A549 (cell line): ENCODE measurements around the gene RASA3. TPM values are rescaled to one million over a fixed set of nuclear protein-coding genes. Genes with fewer than 3 reads are reported as not detected.

Experiments used
- ATAC-seq, 2 experiments: fragments of 200-7000 bp in 1 of 2; fragments of >200 bp in 1 of 2; cut with Nextera tagmentation in 1 of 2; cut with Tn5 transposase in 1 of 2; 3 replicates each; pipeline versions ENCODE4 v1.8.0 to v1.9.1; 2018 to 2020; ENCODE audit warnings: mild to moderate bottlenecking in 1 of 2, moderate library complexity in 1 of 2
- CTCF ChIA-PET: fragments of 300-600 bp; sonication (Branson Sonifier 250); formaldehyde crosslinking; extraction: SDS; loops from one replicate; lab custom pipeline; 2021; ENCODE audit warnings: antibody characterized with exemption, inconsistent platforms; lab: Yijun Ruan, JAX
- POLR2A ChIA-PET: fragments of 350-600 bp; formaldehyde crosslinking; extraction: SDS; loops from one replicate; lab custom pipeline; 2021; ENCODE audit warnings: antibody characterized with exemption, inconsistent platforms; lab: Yijun Ruan, JAX
- DNase-seq, 2 experiments: peaks; one replicate each; pipeline versions ENCODE4 v3.0.0 to v3.0.0-alpha.2; 2011 to 2016; ENCODE audit warnings: low read depth in 1 of 2, low spot score in 1 of 2
- FAIRE-seq: peaks from 2 replicates; lab custom pipeline; 2011; peaks lifted over from hg19 to GRCh38; lab: Jason Lieb, UNC
- H3K27ac ChIP-seq, 2 experiments: fragments of >200 bp; sonication (Bioruptor Twin); formaldehyde crosslinking; 3 replicates each; pipeline ENCODE4 v1.5.1; 2016 to 2017
- H3K4me1 ChIP-seq: fragments of >200 bp; sonication (Bioruptor Twin); formaldehyde crosslinking; 3 replicates; pipeline ENCODE4 v1.6.1; 2016
- H3K4me2 ChIP-seq: fragments of >200 bp; sonication (Bioruptor Twin); formaldehyde crosslinking; 3 replicates; pipeline ENCODE4 v1.6.1; 2016
- H3K4me3 ChIP-seq: fragments of >200 bp; sonication (Bioruptor Twin); formaldehyde crosslinking; 3 replicates; pipeline ENCODE4 v1.5.1; 2016
- H3K9me3 ChIP-seq: fragments of >200 bp; sonication (Bioruptor Twin); formaldehyde crosslinking; 3 replicates; pipeline ENCODE4 v1.6.1; 2016
- CBX2 ChIP-seq: fragments of 200-600 bp; sonication (generic); IDR thresholded peaks from 2 replicates; pipeline ENCODE4 v1.6.1; 2016; ENCODE audit warnings: low read depth, mild to moderate bottlenecking, borderline replicate concordance
- CBX8 ChIP-seq: fragments of 200-600 bp; sonication (generic); IDR thresholded peaks from 2 replicates; pipeline ENCODE4 v1.6.1; 2016
- CHD4 ChIP-seq: fragments of 200-600 bp; sonication (generic); IDR thresholded peaks from 2 replicates; pipeline ENCODE4 v1.6.1; 2016; ENCODE audit warnings: antibody characterized with exemption, mild to moderate bottlenecking, borderline replicate concordance
- CTCF ChIP-seq: fragments of >200 bp; sonication (Bioruptor Twin); formaldehyde crosslinking; IDR thresholded peaks from 3 replicates; pipeline ENCODE4 v1.5.1; 2016
- E2F6 ChIP-seq: IDR thresholded peaks from 2 replicates; pipeline ENCODE4 v1.6.1; 2012; ENCODE audit warnings: low read depth, borderline replicate concordance
- FOSB ChIP-seq: fragments of 250-450 bp; sonication (Bioruptor Pico); IDR thresholded peaks from 2 replicates; pipeline ENCODE4 v1.5.0; 2020; ENCODE audit warnings: mild to moderate bottlenecking, moderate library complexity
- FOSL2 ChIP-seq, 2 experiments: fragments of 450-650 bp in 1 of 2; fragments of >200 bp in 1 of 2; sonication (Bioruptor Twin) in 1 of 2; formaldehyde crosslinking; IDR thresholded peaks; 2 replicates each; pipeline versions ENCODE4 v1.5.0 to v1.6.1; 2016 to 2020; ENCODE audit warnings: mild to moderate bottlenecking in 1 of 2, moderate library complexity in 1 of 2
- HDAC2 ChIP-seq: fragments of 200-600 bp; sonication (generic); IDR thresholded peaks from 2 replicates; pipeline ENCODE4 v1.6.1; 2016
- HOXB5 ChIP-seq: fragments of 250-450 bp; sonication (Bioruptor Pico); IDR thresholded peaks from 2 replicates; pipeline ENCODE4 v1.5.0; 2020; ENCODE audit warnings: mild to moderate bottlenecking, moderate library complexity
- JUN ChIP-seq, 2 experiments: fragments of >200 bp; sonication (Bioruptor Twin); formaldehyde crosslinking; IDR thresholded peaks; 2 replicates in 1 of 2; 3 replicates in 1 of 2; pipeline ENCODE4 v1.6.1; 2016 to 2017
- JUNB ChIP-seq: fragments of >200 bp; sonication (Bioruptor Twin); formaldehyde crosslinking; IDR thresholded peaks from 2 replicates; pipeline ENCODE4 v1.6.1; 2016
- KDM1A ChIP-seq: fragments of 200-600 bp; sonication (generic); IDR thresholded peaks from 2 replicates; pipeline ENCODE4 v1.6.1; 2016; ENCODE audit warnings: low read depth, mild to moderate bottlenecking
- MYC ChIP-seq: IDR thresholded peaks from 2 replicates; pipeline ENCODE4 v1.6.1; 2012; ENCODE audit warnings: mild to moderate bottlenecking, inconsistent platforms, low read length, improper control_type of control experiment, borderline replicate concordance
- NFE2L2 ChIP-seq: fragments of 150-350 bp; conservative IDR thresholded peaks from 2 replicates; pipeline ENCODE4 v1.6.1; 2014; ENCODE audit warnings: low read length
- NPAS2 ChIP-seq: fragments of 250-450 bp; sonication (Bioruptor Pico); IDR thresholded peaks from 2 replicates; pipeline ENCODE4 v1.8.0; 2022; ENCODE audit warnings: mild to moderate bottlenecking, moderate library complexity, borderline replicate concordance
- REST ChIP-seq: fragments of 200-600 bp; sonication (generic); IDR thresholded peaks from 2 replicates; pipeline ENCODE4 v1.6.1; 2016; ENCODE audit warnings: antibody characterized with exemption, mild to moderate bottlenecking, moderate library complexity
- RFX5 ChIP-seq: fragments of 450-650 bp; IDR thresholded peaks from 2 replicates; pipeline ENCODE4 v1.7.1; 2014; ENCODE audit warnings: antibody characterized with exemption, mild to moderate bottlenecking, moderate library complexity
- SREBF2 ChIP-seq: fragments of 450-650 bp; IDR thresholded peaks from 2 replicates; pipeline ENCODE4 v1.6.1; 2014; ENCODE audit warnings: mild to moderate bottlenecking, moderate library complexity
- TFCP2L1 ChIP-seq: fragments of 250-450 bp; sonication (Bioruptor Pico); IDR thresholded peaks from 2 replicates; pipeline ENCODE4 v1.5.0; 2021; ENCODE audit warnings: mild to moderate bottlenecking
- TP53 ChIP-seq: fragments of 250-450 bp; sonication (Bioruptor Pico); IDR thresholded peaks from 2 replicates; pipeline ENCODE4 v1.5.0; 2021; ENCODE audit warnings: mild to moderate bottlenecking, moderate library complexity
- ZC3H11A ChIP-seq: fragments of 450-650 bp; IDR thresholded peaks from 2 replicates; pipeline ENCODE4 v1.6.1; 2014; ENCODE audit warnings: antibody characterized with exemption, mild to moderate bottlenecking
- ZFP36 ChIP-seq: fragments of 450-650 bp; IDR thresholded peaks from 2 replicates; pipeline ENCODE4 v1.6.1; 2014; ENCODE audit warnings: borderline replicate concordance; ENCODE audit not compliant: partially characterized antibody
- ZNF302 ChIP-seq: fragments of 250-450 bp; sonication (Bioruptor Pico); IDR thresholded peaks from 2 replicates; pipeline ENCODE4 v1.9.0; 2021; ENCODE audit warnings: inconsistent platforms, mild to moderate bottlenecking, moderate library complexity
- WGBS: methylation state at CpG from one replicate; pipeline ENCODE4 v1.1.6; 2017; ENCODE audit errors: missing lambda C conversion rate; 5-methylcytosine and 5-hydroxymethylcytosine counted together
- polyA plus RNA-seq, 4 experiments: library from polyadenylated mRNA; depleted of rRNA in 3 of 4; stranded (reverse); fragments of >200 nt; fragmentation: RNase III in 1 of 4; extraction: RNeasy Plus Mini Kit Qiagen cat#74134 plus additional on column Dnase treatment in 1 of 4; gene quantifications; 2 replicates in 3 of 4; 3 replicates in 1 of 4; pipeline ENCODE4 v1.2.3, GENCODE V29; 2011 to 2017
- TF ChIP-seq, protein P1 (sequence below): IDR thresholded peaks from 2 replicates; pipeline ENCODE4 v1.6.1; 2012
- TF ChIP-seq, protein P2 (sequence below): fragments of 250-450 bp; sonication (Bioruptor Pico); IDR thresholded peaks from 2 replicates; pipeline ENCODE4 v1.5.0; 2020; ENCODE audit warnings: low read depth, mild to moderate bottlenecking, moderate library complexity
- TF ChIP-seq, protein P3 (sequence below): IDR thresholded peaks from 2 replicates; pipeline ENCODE4 v1.6.1; 2012

RASA3 gene
- polyA plus RNA-seq, 2 of the 4 experiments (the other 2 are of a cell fraction) = 4.3 to 7.6 TPM

GRCh38 chr13:114093118-114093517, 39.3 kb downstream of the RASA3 start:
- no peak for TF ChIP-seq CBX8
- TF ChIP-seq CTCF = no peak
- no peak for TF ChIP-seq NPAS2 (CRISPR knock-in tag)
- no peak for TF ChIP-seq TFCP2L1 (CRISPR knock-in tag)
- TF ChIP-seq FOSB (CRISPR knock-in tag) = no peak
- TF ChIP-seq, protein P1, sequence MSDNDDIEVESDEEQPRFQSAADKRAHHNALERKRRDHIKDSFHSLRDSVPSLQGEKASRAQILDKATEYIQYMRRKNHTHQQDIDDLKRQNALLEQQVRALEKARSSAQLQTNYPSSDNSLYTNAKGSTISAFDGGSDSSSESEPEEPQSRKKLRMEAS = no peak
- TF ChIP-seq, protein P2, sequence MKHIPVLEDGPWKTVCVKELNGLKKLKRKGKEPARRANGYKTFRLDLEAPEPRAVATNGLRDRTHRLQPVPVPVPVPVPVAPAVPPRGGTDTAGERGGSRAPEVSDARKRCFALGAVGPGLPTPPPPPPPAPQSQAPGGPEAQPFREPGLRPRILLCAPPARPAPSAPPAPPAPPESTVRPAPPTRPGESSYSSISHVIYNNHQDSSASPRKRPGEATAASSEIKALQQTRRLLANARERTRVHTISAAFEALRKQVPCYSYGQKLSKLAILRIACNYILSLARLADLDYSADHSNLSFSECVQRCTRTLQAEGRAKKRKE (CRISPR knock-in tag) = no peak
- no peak for TF ChIP-seq TP53 (CRISPR knock-in tag)
- TF ChIP-seq ZC3H11A = no peak
- TF ChIP-seq NFE2L2 = no peak
- TF ChIP-seq SREBF2 = no peak
- TF ChIP-seq REST = no peak
- TF ChIP-seq KDM1A = no peak
- TF ChIP-seq CBX2 = no peak
- no peak for TF ChIP-seq JUN (IDR thresholded peaks at IDR 0.05)
- no peak for TF ChIP-seq ZNF302
- no peak for TF ChIP-seq RFX5
- no peak for TF ChIP-seq E2F6
- TF ChIP-seq CHD4 = no peak
- TF ChIP-seq, protein P3, sequence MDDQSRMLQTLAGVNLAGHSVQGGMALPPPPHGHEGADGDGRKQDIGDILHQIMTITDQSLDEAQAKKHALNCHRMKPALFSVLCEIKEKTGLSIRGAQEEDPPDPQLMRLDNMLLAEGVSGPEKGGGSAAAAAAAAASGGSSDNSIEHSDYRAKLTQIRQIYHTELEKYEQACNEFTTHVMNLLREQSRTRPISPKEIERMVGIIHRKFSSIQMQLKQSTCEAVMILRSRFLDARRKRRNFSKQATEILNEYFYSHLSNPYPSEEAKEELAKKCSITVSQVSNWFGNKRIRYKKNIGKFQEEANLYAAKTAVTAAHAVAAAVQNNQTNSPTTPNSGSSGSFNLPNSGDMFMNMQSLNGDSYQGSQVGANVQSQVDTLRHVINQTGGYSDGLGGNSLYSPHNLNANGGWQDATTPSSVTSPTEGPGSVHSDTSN = no peak
- peaks cover 5% of the 10 kb centered on the region; the same call in 1 of the 3 replicates for H3K9me3 ChIP-seq
- no peak overlapping the region for H3K27ac ChIP-seq
- H3K4me3 ChIP-seq = no peak overlapping the region
- ChIA-PET CTCF (no interaction called here), POLR2A (no interaction called here)
- H3K4me1 ChIP-seq = no peaks in the 10 kb centered on the region
- no peak for DNase-seq
- no peak for FAIRE-seq
- no peak overlapping the region for H3K4me2 ChIP-seq
- no peak for ATAC-seq

DNA sequence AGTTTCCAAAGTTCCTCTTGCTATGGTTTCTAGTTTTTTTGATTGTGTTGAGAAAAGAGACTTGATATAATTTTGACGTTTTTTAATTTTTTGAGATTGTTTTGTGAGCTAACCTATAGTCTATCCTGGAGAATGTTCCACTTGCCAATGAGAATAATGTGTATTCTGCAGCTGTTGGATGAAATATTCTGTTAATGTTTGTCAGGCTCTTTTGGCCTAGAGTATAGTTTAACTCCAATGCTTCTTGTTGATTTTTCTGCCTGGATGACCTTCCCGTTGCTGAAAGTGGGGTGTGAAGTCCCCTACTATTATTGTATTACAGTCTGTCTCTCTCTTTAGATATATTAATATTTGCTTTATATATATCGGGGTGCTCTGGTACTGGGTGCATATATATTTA, 40.0 kb downstream of the RASA3 start:
- H3K4me3 ChIP-seq = no peak overlapping the region
- no peak for ATAC-seq
- ChIA-PET CTCF (no interaction called here), POLR2A (no interaction called here)
- H3K9me3 ChIP-seq = peaks cover 5% of the 10 kb centered on the region; the same call in 1 of the 3 replicates
- WGBS = 83% methylated on average over 3 of the region's 3 CpGs
- H3K4me1 ChIP-seq = no peaks in the 10 kb centered on the region
- FAIRE-seq = no peak
- no peak overlapping the region for H3K27ac ChIP-seq
- DNase-seq = no peak
- no peak overlapping the region for H3K4me2 ChIP-seq
- TF ChIP-seq MYC (no peak), CBX8 (no peak), ZFP36 (no peak), FOSL2 (IDR thresholded peaks at IDR 0.05) (no peak), FOSL2 (CRISPR knock-in tag; IDR thresholded peaks at IDR 0.05) (no peak), REST (no peak), HOXB5 (no peak), JUNB (no peak), HDAC2 (no peak)
